Measurements from ENCODE around the gene ALOX12B.

Gene ALOX12B

DNA sequence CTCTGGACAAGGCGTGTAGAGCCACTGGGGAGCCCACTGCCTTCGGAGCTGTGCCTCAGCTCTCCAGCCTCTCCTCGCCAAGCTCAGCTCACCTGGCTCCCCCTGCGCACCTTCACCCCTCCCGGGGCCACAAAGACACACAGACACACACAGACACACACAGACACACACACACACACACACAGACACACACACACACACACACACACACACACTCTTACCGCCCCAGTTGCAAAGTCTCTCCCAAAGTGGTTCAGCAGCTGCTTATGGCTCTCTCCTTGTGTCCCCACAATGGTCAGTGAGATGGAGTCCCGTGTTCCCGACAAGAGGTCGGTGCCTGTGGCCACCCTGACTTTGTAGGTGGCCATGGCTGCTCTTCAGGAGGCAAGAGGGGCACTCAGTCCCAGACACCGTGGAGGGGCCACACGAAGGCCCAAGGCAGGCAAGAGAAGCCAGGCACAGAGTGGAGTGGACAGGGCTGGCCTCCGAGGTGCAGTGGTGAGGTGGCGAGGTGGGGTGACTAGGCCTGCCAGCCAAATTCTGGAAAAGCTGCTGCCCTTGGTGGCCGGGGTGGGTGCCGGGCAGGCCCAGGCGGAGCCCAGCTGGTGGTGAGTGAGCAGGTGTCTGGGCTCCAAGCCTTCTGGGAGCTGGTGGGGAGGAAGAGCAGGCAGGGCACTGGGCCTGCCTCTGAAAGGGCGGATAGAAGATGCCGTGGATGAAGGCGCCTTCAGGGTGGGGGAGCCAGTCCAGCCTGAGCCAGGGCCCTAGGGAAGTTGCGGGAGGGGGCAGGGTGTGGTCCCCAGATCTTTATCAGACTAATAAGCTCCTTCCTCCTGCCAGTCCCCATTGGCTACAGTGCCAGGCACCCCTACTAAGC lies at the start of gene ALOX12B:
Gene ALOX12B, minus strand, starts transcription at position 642 of the 877 bp plus-strand sequence. Its CDS starts 274 bp downstream, at position 368.
- DNase-seq (ENCODE audit: low read depth in 2 of 2, low spot score in 1 of 2), result no peak

DNA sequence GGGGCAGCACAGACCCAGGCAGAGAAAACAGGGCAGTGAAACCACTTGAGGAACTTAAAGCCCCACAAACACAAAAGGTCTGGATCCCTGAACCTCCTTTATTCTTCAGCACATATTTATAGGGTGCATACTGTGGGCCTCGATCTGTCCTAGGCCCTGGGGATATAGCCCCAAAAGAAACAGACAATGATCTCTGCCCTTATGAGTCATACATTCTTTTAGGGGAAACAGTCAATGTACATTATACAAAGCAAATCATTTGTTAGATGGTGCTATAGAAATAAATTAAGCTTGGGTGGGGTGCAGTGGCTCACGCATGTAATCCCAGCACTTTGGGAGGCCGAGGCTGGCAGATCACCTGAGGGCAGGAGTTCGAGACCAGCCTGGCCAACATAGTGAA lies 46.4 kb upstream of the ALOX12B start:
- DNase-seq (ENCODE audit: low read depth in 2 of 2, low spot score in 1 of 2), result no peak

DNA sequence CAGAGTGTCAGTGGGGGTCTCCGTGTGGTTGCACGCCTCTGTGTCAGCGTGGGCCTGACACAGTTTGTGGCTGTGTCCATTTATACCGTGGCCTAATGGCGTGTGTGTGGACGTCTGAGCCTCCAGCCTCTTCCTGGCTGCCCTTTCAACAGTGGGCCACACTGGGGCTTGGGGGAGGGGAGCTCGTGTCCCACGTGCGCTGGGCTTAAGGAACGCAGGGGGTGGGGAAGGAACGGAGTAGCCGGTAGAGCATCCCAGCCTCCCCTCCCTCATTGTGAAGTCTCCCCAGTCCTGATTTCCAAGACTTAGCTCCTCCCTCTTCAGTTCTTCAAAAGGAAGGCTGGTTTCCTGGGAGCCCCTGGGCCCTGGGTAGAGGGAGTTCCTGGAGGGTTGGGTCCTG lies 45.9 kb upstream of the ALOX12B start:
- no peak for DNase-seq (ENCODE audit: low read depth in 2 of 2, low spot score in 1 of 2)

DNA sequence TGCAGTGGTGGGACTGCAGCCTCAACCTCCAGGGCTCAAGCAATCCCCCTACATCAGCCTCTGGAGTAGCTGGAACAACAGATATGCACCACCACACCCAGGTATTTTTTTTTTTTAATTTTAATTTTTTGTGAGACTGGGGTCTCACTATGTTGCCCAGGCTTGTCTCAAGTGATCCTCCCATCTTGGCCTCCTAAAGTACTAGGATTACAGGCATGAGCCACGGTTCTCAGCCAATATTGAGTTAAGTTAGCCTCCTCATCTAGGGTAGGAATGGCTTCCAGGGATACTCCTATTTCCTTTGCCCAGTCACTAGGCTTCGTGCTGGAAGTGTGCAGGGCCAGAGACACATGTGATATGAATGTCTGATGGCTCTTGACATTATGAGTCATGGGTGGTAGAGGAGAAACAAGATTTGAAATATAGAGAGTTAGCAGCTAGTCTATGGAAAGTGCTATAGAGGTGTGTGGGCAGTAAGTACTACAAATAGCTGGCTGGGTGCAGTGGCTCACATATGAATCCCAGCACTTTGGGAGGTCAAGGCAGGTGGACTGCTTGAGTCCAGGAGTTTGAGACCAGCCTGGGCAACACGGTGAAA lies 44.4 kb upstream of the ALOX12B start:
- DNase-seq (ENCODE audit: low read depth in 2 of 2, low spot score in 1 of 2), result no peak

DNA sequence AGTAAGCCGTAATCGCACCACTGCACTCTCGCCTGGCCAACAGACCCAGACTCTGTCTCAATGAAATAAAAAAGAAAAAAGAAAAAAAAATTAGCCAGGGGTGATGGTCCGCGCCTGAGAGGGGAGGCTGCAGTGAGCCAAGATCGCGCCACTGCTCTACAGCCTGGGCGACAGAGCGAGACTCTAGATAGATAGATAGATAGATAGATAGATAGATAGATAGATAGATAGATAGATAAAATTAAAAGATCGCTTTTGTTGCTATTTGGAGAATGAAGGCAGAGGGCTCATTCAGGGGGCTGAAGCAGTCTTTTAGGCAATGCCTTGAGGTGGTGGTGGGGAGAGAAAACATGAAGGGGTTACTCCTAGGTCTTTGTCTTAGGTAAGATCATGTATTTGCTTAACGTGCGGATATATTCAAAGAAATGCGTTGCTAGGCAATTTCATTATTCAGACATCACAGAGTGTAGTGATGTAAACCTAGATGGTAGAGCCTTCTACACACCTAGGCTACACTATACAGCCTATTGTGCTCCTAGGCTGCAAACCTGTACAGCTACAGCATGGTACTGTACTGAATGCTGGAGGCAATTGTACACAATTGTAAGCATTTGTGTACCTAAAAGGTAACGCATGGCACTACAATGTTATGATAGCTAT lies 40.7 kb upstream of the ALOX12B start:
- DNase-seq (ENCODE audit: low read depth in 2 of 2, low spot score in 1 of 2), result no peak

GRCh38 chr17:8126491-8127066 lies 39.1 kb upstream of the ALOX12B start:
- DNase-seq (ENCODE audit: low read depth in 2 of 2, low spot score in 1 of 2), result no peak

DNA sequence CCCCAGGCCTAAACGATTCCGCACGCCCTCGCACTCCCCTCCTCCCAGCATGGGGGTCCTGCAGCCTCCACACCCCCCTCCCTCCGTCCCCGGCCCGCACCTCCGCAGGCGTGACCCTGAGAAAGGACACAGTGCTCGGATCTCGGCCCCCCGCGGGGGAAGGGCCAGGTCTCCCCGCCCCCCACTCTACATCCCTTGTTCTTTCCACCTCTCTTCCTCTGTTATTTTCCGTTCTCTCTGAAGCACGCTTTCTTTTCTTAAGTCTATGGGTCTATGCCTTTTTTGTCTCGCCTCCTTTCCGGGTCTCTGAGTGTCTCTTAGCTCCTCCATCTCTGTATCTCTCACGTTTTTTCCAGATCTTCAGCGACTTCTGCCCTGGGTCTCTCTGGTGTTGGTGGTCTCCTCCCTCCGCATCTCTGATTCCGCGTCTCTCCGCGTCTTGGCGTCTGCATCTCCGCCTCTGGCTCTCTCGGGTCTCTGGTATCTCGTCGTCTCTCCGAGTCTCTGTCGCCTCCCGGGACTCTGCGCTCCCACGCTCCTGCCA lies 38.5 kb upstream of the ALOX12B start:
- no peak for DNase-seq (ENCODE audit: low read depth in 2 of 2, low spot score in 1 of 2)

GRCh38 chr17:8125154-8125946 lies 37.8 kb upstream of the ALOX12B start:
- peak; percentile 76 to 84 for DNase-seq (ENCODE audit: low read depth in 2 of 2, low spot score in 1 of 2)

DNA sequence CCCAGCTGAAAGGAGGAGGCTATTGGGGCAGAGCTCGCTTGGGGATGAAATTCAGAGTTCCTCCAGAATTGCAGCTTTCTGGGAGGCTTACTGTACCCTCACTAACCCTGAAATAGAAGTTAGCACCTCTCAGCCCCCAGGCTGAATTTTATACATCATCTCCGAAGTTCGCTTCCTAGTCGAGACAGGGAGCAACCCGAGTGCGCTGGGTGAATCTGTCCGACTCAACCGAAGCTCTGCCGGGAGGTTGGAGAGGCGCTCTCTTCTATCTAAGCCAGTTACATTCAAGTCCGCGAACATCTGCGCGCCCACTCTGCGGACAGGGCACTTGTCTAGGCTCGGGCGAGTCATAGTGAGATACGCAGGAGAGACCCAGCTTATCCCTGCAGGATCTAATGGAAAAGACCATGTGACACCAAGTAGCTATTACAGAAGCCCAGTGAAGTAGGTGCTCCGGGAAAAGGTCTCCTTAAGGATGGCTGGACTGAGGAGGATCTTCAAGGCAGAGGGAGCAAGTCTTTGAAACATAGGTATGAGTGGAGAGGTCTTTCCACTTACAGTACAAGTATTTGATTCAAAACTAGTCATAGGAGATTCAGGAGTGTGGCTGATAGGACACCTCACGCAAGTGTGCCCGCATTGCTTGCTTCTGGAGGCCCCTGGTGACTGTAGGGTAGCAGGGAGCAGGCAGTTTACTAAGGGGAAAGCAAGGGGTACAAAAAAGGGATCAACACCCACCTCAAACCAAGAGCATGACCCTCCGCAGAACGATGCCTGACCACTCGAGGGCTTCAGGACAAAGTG lies 37.0 kb upstream of the ALOX12B start:
- DNase-seq (ENCODE audit: low read depth in 2 of 2, low spot score in 1 of 2), result no peak

GRCh38 chr17:8123695-8124349 lies 36.3 kb upstream of the ALOX12B start, which contains the start of gene HES7:
TSS of gene HES7 (minus strand) at chr17:8124106. CDS start at chr17:8124084, 22 bp downstream.
- DNase-seq (ENCODE audit: low read depth in 2 of 2, low spot score in 1 of 2), result no peak

GRCh38 chr17:8122924-8123694 lies 35.6 kb upstream of the ALOX12B start:
- DNase-seq (ENCODE audit: low read depth in 2 of 2, low spot score in 1 of 2), result no peak

GRCh38 chr17:8122422-8122923 lies 35.0 kb upstream of the ALOX12B start:
- no peak for DNase-seq (ENCODE audit: low read depth in 2 of 2, low spot score in 1 of 2)

DNA sequence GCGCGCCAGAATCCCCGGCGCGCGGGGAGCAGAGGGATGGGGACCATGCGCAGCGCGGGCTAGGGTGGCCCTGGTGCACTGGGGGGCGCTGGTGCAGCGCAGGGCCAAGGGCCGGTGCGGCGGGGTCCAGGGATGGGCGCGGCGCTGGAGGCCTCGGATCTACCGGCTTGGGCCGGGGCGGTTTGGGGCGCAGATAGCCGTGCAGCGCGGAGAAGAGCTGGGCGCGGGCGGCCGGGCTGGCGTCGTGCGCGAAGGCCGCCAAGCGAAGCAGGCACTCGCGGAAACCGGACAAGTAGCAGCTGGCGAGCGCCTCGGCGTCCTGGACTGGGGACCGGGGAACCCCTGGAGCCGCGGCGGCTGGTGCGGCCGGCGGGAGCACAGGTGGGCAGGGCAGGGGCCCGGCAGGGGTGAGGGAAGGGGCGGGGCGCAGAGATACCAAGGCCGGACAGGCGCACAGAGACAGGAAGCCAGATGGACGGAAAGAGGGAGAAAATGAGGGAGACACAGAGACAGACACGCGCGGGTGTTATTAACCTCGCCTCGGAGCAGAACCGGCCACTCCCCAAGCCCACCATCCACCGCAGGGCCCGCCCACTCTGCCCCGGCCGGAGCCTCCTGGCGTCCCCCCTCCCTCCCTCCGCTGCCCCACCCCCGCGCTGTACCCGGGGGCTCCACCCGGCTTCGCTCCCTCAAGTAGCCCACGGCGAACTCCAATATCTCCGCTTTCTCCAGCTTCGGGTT lies 34.3 kb upstream of the ALOX12B start:
- DNase-seq (ENCODE audit: low read depth in 2 of 2, low spot score in 1 of 2), result no peak

- no peak for DNase-seq (ENCODE audit: low read depth in 2 of 2, low spot score in 1 of 2)
Measured at GRCh38 chr17:8121407-8121680, 33.8 kb upstream of the ALOX12B start.

DNA sequence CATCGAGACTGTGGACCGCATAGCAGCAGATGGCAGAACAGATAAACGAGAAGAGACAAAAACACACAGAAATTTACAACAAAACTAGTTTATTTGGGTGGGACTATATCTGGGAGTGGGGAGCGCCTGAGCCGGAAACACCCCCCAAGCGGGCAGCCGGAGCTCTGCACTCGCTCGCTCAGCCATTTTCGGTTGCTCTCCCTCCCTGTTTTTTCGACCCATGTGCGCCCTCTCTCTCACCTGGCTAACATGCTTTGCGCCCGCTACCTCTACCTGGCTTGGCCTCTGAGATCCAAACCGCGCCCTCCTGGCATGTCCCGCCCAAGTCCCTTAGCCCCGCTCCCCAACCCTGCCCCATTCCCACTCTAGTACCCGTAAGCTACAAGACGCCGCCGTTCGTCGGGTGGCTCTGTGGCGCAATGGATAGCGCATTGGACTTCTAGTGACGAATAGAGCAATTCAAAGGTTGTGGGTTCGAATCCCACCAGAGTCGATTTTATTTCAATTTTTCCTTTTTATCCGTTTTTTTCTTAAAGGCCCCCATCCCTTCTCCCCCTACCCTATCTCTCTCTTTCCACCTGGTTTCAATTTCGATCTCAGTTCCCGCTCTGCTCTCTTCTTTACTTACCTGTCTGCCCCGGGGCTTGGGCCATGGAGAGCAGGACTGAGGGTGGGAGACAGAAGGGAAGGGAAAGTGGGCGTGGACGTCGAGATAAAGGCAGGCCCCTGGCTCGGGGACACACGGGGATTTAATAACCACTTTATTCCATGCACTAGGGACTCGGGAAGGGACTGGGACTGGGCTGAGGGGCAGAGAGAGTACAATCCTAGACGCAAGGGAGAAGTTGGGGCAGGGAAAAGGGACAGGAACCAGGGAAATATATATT lies 33.2 kb upstream of the ALOX12B start:
- DNase-seq (ENCODE audit: low read depth in 2 of 2, low spot score in 1 of 2), result no peak

DNA sequence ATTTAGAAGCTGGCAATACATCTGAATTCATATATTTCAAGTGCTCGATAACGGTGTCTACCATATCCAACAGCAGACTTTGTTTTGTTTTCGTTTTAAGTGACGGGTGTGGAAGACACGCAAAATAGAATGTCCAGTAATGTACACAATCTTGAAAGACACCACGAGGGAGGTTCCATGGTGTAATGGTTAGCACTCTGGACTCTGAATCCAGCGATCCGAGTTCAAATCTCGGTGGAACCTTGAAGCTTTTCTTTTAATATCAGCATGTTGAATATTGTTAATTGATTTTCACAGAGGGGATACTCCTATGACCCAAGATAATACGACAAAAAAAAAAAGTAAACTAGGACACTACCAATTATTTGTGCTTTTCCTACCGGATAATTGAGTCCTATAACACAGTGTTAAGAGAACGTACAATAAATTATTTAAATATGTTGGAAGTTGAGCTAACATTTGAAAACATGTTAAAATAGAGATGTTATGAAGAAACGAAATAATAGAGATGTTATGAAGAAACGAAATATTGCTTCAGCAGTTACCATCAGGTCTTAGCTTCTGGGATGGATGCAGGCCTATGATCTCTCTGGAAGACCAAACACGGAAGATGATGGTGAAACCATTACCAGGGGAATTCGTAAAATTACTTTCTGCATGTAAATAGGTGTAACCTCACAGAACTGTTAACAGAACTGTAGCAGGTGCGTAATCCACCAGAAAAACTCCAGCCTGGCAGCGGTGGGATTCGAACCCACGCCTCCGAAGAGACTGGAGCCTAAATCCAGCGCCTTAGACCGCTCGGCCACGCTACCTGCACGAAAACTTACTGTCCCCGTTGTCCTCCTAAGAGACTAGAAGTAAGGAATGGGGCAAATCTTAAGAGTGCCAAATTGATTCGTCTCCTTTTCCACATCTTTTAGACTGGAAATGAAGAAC lies 32.3 kb upstream of the ALOX12B start:
- DNase-seq (ENCODE audit: low read depth in 2 of 2, low spot score in 1 of 2), result peak in 1 of 2 donors; percentile 65

All from stimulated activated CD8-positive, alpha-beta memory T cell treated with anti-CD3 and anti-CD28 coated beads, Interleukin-4, amount 100 ng/mL, for 1 hour (primary cell).